ENCODE data around the gene OR56B1.

- no peak for TF ChIP-seq CTCF (IDR thresholded peaks at IDR 0.05; ENCODE audit: poor library complexity, severe bottlenecking)
- no peak for TF ChIP-seq REST (IDR thresholded peaks at IDR 0.05; ENCODE audit: borderline replicate concordance)
- TF ChIP-seq TAF1 (IDR thresholded peaks at IDR 0.05; ENCODE audit: low read depth) = no peak
Measured at GRCh38 chr11:5705688-5706087, 30.6 kb upstream of the OR56B1 start.
